Right atrium auricular region (tissue), 2 donors: Measurements from ENCODE around the gene SMIM13. TPM values are rescaled to one million over a fixed set of nuclear protein-coding genes. Genes with fewer than 3 reads are reported as not detected.

Experiments used
- DNase-seq: peaks from one replicate; pipeline ENCODE4 v3.0.0-alpha.2; 2019; ENCODE audit warnings: low spot score
- H3K27ac ChIP-seq, 2 donors: fragments of 200-600 bp; sonication (generic); 1 replicate in 1 of 2; 2 replicates in 1 of 2; pipeline ENCODE4 v1.5.1; 2016 to 2019
- H3K27me3 ChIP-seq, 2 donors: fragments of 200-600 bp; sonication (generic); one replicate each; pipeline versions ENCODE4 v1.5.1 to v1.6.0; 2017 to 2019
- H3K36me3 ChIP-seq: fragments of 200-600 bp; sonication (generic); one replicate; pipeline ENCODE4 v1.5.1; 2016
- H3K4me1 ChIP-seq, 2 donors: fragments of 200-600 bp; sonication (generic); one replicate each; pipeline versions ENCODE4 v1.5.1 to v1.6.0; 2017 to 2019
- H3K4me3 ChIP-seq, 2 donors: fragments of 200-600 bp; sonication (generic); 1 replicate in 1 of 2; 2 replicates in 1 of 2; pipeline ENCODE4 v1.5.1; 2017 to 2019; ENCODE audit warnings: mild to moderate bottlenecking in 1 of 2, moderate library complexity in 1 of 2
- H3K9me3 ChIP-seq, 2 donors: fragments of 200-600 bp; sonication (generic); one replicate each; pipeline ENCODE4 v1.5.1; 2019
- CTCF ChIP-seq, 2 donors: fragments of 200-600 bp; sonication (generic); IDR thresholded peaks; one replicate each; pipeline ENCODE4 v1.5.1; 2019; ENCODE audit warnings: antibody characterized with exemption in 2 of 2
- total RNA-seq, 2 donors: library from RNA; depleted of rRNA; stranded (reverse); fragments of >200 nt; gene quantifications; one replicate each; pipeline ENCODE4 v1.1.0, GENCODE V29; 2016

The SMIM13 gene
- total RNA-seq, 2 donors from 2014 or later = 9.0 to 11.3 TPM

GRCh38 chr6:11168091-11168635 is 74.5 kb downstream of the SMIM13 start:
- no peak overlapping the region for H3K27ac ChIP-seq
- TF ChIP-seq CTCF (IDR thresholded peaks at IDR 0.05) = no peak
- H3K36me3 ChIP-seq = no peaks in the 10 kb centered on the region
- DNase-seq = no peak
- H3K4me3 ChIP-seq = no peak overlapping the region
- peaks cover 0 to 5% of the 10 kb centered on the region in 2 donors for H3K4me1 ChIP-seq
- no peaks in the 10 kb centered on the region for H3K27me3 ChIP-seq
- no peaks in the 10 kb centered on the region for H3K9me3 ChIP-seq

GRCh38 chr6:11171952-11172351 is 78.3 kb downstream of the SMIM13 start:
- no peak for TF ChIP-seq CTCF (IDR thresholded peaks at IDR 0.05)
- Histone ChIP-seq H3K36me3 (no peaks in the 10 kb centered on the region), H3K27ac (no peak overlapping the region), H3K9me3 (no peaks in the 10 kb centered on the region), H3K4me3 (no peak overlapping the region), H3K27me3 (no peaks in the 10 kb centered on the region), H3K4me1 (peaks cover 0 to 5% of the 10 kb centered on the region in 2 donors)
- no peak for DNase-seq

GRCh38 chr6:11172501-11173327 is 79.1 kb downstream of the SMIM13 start:
- DNase-seq = peak; percentile 74
- H3K4me1 ChIP-seq = peaks cover 0 to 5% of the 10 kb centered on the region in 2 donors
- no peak overlapping the region for H3K27ac ChIP-seq
- no peaks in the 10 kb centered on the region for H3K36me3 ChIP-seq
- TF ChIP-seq CTCF (IDR thresholded peaks at IDR 0.05) = peak; percentile 73 to 88
- no peaks in the 10 kb centered on the region for H3K9me3 ChIP-seq
- no peaks in the 10 kb centered on the region for H3K27me3 ChIP-seq
- no peak overlapping the region for H3K4me3 ChIP-seq

- H3K27ac ChIP-seq = no peak overlapping the region
- peaks cover 0 to 5% of the 10 kb centered on the region in 2 donors for H3K4me1 ChIP-seq
- DNase-seq = no peak
- no peaks in the 10 kb centered on the region for H3K27me3 ChIP-seq
- no peak overlapping the region for H3K4me3 ChIP-seq
- H3K36me3 ChIP-seq = no peaks in the 10 kb centered on the region
- no peak for TF ChIP-seq CTCF (IDR thresholded peaks at IDR 0.05)
- no peaks in the 10 kb centered on the region for H3K9me3 ChIP-seq
Observed at GRCh38 chr6:11174242-11174611, 80.6 kb downstream of the SMIM13 start.

- Histone ChIP-seq H3K27ac (no peak overlapping the region), H3K36me3 (no peaks in the 10 kb centered on the region), H3K4me3 (no peak overlapping the region), H3K9me3 (peaks cover 0 to 8% of the 10 kb centered on the region in 2 donors), H3K4me1 (peaks cover 0 to 4% of the 10 kb centered on the region in 2 donors), H3K27me3 (no peaks in the 10 kb centered on the region)
- DNase-seq = no peak
- no peak for TF ChIP-seq CTCF (IDR thresholded peaks at IDR 0.05)
Observed at GRCh38 chr6:11177271-11177670, 83.6 kb downstream of the SMIM13 start.
